Bronchial epithelial cell (primary cell): ENCODE results near the gene ATP12A. TPM values are rescaled to one million over a fixed set of nuclear protein-coding genes. Genes with fewer than 3 reads are reported as not detected.

Experiments used
- DNase-seq: peaks from one replicate; pipeline ENCODE4 v3.0.0-alpha.2; 2010; ENCODE audit warnings: low read depth
- FAIRE-seq: peaks from 2 replicates; lab custom pipeline; 2011; peaks lifted over from hg19 to GRCh38; lab: Jason Lieb, UNC
- H3K27me3 ChIP-seq: 2 replicates; pipeline ENCODE4 v1.5.1; 2011; ENCODE audit warnings: low read length; ENCODE audit not compliant: control insufficient read depth, insufficient read depth
- H3K36me3 ChIP-seq: 2 replicates; pipeline ENCODE4 v1.5.1; 2011; ENCODE audit warnings: low read length; ENCODE audit not compliant: control insufficient read depth, insufficient read depth
- H3K4me3 ChIP-seq: 2 replicates; pipeline ENCODE4 v1.5.1; 2011; ENCODE audit warnings: mild to moderate bottlenecking, low read depth, low read length, control low read depth
- total RNA-seq: library from RNA; depleted of rRNA; stranded (reverse); fragments of >200 nt; gene quantifications from 2 replicates; pipeline ENCODE4 v1.2.1, GENCODE V29; 2014
- TF ChIP-seq, protein P1 (sequence below): IDR thresholded peaks from 2 replicates; pipeline ENCODE4 v1.5.1; 2011; ENCODE audit warnings: mild to moderate bottlenecking, moderate library complexity, low read length, control low read depth, inconsistent platforms; ENCODE audit not compliant: insufficient read depth, severe bottlenecking

Gene ATP12A
- total RNA-seq, 1 donor from 2014 or later = 7.9 TPM

DNA sequence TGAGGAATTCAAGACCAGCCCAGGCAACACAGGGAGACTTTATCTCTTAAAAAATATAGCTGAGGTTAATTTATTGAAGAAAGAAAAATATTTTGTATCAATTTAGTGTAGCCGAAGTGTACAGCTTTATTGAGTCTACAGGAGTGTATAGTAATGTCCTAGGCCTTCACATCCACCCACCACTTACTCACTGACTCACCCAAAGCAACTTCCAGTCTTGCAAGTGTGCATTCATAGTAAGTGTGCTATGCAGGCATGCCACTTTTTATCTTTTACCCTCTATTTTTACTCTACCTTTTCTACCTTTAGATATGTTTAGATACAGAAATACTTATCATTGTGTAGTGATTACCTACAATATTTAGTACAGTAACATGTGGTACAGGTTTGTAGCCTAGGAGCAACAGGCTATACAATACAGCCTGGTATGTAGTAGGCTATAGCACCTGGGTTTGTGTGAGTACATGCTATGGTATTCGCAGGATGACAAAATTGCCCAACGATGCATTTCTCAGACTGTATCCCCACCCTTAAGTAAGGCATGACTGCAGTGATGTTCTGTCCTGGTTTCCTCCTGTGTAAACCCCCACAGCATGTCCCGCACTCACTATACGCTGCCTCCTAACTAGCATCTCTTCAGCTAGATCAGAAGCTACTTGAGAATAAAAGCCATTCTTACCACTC, 15.3 kb upstream of the ATP12A start:
- TF ChIP-seq, protein P1, sequence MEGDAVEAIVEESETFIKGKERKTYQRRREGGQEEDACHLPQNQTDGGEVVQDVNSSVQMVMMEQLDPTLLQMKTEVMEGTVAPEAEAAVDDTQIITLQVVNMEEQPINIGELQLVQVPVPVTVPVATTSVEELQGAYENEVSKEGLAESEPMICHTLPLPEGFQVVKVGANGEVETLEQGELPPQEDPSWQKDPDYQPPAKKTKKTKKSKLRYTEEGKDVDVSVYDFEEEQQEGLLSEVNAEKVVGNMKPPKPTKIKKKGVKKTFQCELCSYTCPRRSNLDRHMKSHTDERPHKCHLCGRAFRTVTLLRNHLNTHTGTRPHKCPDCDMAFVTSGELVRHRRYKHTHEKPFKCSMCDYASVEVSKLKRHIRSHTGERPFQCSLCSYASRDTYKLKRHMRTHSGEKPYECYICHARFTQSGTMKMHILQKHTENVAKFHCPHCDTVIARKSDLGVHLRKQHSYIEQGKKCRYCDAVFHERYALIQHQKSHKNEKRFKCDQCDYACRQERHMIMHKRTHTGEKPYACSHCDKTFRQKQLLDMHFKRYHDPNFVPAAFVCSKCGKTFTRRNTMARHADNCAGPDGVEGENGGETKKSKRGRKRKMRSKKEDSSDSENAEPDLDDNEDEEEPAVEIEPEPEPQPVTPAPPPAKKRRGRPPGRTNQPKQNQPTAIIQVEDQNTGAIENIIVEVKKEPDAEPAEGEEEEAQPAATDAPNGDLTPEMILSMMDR = no peak
- DNase-seq = peak; percentile 97
- FAIRE-seq = peak; percentile 97
- no peaks in the 10 kb centered on the region for H3K36me3 ChIP-seq
- H3K27me3 ChIP-seq = no peaks in the 10 kb centered on the region
- H3K4me3 ChIP-seq = no peak overlapping the region

DNA sequence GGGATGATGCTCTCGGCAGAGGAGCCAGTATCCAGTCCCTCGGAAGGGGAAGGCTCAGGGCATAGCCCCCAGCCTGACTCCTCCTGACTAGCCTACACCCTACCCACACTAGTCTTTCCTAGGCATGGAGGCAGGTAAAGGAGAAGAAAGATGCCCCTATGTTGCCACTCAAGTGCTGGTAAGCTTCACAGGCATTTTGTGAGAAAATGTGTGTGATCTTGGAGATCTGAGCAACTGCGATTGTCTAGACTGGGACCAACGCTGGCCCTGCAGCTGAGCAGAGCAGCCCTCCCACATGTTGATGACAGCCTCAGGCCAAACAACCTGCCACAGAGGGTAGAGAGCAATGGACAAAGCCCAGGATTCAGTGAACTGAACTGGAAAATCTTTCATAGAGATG, 11.7 kb upstream of the ATP12A start:
- TF ChIP-seq, protein P1 = no peak
- Histone ChIP-seq H3K4me3 (no peak overlapping the region), H3K27me3 (no peaks in the 10 kb centered on the region), H3K36me3 (no peaks in the 10 kb centered on the region)
- no peak for FAIRE-seq
- DNase-seq = no peak

DNA sequence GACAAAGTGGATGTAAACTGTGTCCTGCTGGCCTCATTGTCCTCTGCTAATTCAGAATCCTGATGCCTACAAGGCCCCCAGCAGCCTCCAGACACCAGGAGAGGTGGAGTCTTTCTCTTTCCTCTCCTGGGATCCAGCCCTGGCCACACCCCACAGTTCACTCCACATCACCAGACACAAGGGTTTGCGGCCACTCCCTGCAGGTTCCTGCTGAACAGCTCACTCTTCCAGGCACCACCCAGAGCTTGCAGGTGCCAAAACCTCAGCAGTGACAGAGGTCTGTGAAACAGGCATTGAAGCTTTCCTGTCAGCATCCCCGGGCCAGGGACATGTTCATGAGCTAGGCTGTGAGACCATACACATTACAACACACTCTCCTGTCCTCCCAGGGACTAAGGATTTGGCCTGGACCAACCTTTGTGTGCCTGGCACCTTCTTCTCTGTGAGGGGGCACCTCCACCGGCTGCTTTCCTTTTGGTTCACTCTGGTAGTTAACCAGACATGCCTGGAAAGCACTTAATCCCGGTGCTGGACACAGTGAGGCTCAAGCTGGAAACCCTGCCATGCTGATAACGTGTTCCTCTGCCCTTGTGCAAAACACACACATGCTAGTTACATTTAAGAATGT, 11.1 kb upstream of the ATP12A start:
- Histone ChIP-seq H3K4me3 (no peak overlapping the region), H3K36me3 (no peaks in the 10 kb centered on the region), H3K27me3 (no peaks in the 10 kb centered on the region)
- TF ChIP-seq, protein P1 = no peak
- DNase-seq (peak; percentile 92), FAIRE-seq (peak; percentile 98)

DNA sequence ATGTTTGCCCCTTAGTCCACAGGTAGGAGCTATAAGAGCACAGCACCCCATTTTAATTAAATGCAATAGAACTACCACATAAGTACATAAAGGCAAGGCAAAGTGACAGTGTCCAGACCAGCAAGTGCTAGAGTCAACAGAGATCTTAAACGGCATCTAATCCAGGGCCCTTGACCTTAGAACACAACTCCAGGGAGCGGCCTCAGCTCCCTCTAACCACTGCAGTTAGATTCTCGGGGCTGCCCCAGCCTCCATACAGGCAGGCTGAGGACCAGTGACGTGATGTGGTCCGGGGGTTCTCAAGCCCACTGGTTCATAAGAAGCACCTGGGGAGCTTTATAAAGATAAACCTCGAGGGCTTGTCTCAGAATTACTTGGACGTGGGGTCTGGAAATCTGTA, 10.0 kb upstream of the ATP12A start:
- FAIRE-seq (no peak), DNase-seq (no peak)
- no peak overlapping the region for H3K4me3 ChIP-seq
- TF ChIP-seq, protein P1 = no peak
- H3K27me3 ChIP-seq = no peaks in the 10 kb centered on the region
- no peaks in the 10 kb centered on the region for H3K36me3 ChIP-seq

DNA sequence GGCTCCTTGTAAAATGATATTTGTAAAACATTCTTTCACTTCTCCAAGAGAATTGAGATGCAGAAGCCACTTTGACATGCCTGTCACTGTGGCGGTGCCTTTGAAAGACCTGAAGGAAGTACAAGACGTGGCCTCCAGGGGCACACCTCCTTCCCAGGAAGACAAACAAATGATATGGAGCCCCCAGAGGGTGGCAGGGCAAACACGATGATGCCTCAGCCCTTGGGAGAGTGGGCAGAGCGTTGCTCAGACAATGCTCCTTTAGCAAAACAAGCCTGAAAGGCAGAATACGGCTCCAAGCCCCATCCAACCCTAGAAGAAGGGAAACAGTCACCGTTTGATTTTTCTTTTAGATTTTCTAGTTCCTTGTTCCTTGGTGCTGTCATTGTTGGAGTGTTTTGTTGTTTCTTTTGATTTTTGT, 9.2 kb upstream of the ATP12A start:
- DNase-seq (no peak), FAIRE-seq (no peak)
- TF ChIP-seq, protein P1 = peak; percentile 46

More for the DNA sequence above, 9.2 kb upstream of the ATP12A start:
- no peaks in the 10 kb centered on the region for H3K36me3 ChIP-seq
- H3K4me3 ChIP-seq = no peak overlapping the region
- no peaks in the 10 kb centered on the region for H3K27me3 ChIP-seq
